Uterus (tissue), 2 donors: ENCODE results near the gene PEAK1.

Experiments
- CTCF ChIP-seq, 4 experiments: fragments of 200-600 bp in 2 of 4; fragments of 450-650 bp in 2 of 4; sonication (generic) in 2 of 4; IDR thresholded peaks; one replicate each; pipeline ENCODE4 v1.5.1; 2016 to 2019; ENCODE audit warnings: antibody characterized with exemption in 4 of 4, mild to moderate bottlenecking in 2 of 4, moderate library complexity in 1 of 4
- POLR2A ChIP-seq, 2 donors: fragments of 450-650 bp; IDR thresholded peaks; one replicate each; pipeline ENCODE4 v1.6.1; 2016; ENCODE audit warnings: antibody characterized with exemption in 2 of 2, mild to moderate bottlenecking in 1 of 2, moderate library complexity in 1 of 2

DNA sequence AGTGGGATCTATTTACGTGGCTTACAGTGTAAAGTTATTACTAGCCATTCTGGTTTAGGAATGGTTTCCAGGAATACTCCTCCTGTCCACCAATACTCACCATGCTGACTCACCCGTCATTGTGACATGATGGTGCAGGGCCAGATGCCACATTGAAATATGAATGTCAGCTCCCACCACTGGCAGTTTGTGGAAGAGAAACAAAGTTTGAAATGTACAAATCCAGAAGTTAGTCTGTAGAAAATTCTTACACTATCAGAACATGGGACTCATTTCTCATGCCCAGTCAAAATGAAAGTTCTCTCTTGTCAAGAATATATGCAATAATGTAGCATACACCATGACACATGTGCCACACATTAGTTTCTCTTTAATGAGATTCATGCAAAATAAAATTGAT is 334.6 kb downstream of the PEAK1 start:
- no peak for TF ChIP-seq CTCF (IDR thresholded peaks at IDR 0.05)
- no peak for TF ChIP-seq POLR2A (IDR thresholded peaks at IDR 0.05)
